Panc1 (cell line): ENCODE results near the gene HSPA4L. TPM values are rescaled to one million over a fixed set of nuclear protein-coding genes. Genes with fewer than 3 reads are reported as not detected.

Source experiments
- ATAC-seq: fragments of 200-7000 bp; cut with Tn5 transposase; 2 replicates; pipeline ENCODE4 v1.9.1; 2020; ENCODE audit warnings: mild to moderate bottlenecking, moderate library complexity
- BruUV-seq: library from RNA; stranded (reverse); fragments of 400-500 nt; replicated peaks from 2 replicates; lab custom pipeline; 2021; lab: Mats Ljungman, UMichigan
- CTCF ChIA-PET: fragments of 300-600 bp; sonication (Branson Sonifier 250); formaldehyde crosslinking; loops from one replicate; lab custom pipeline; 2022; ENCODE audit warnings: antibody characterized with exemption; lab: Charles Lee
- POLR2A ChIA-PET: fragments of 300-600 bp; sonication (Branson Sonifier 250); formaldehyde crosslinking; loops from one replicate; lab custom pipeline; 2022; ENCODE audit warnings: antibody characterized with exemption; lab: Charles Lee
- DNase-seq: peaks from one replicate; pipeline ENCODE4 v3.0.0-alpha.2; 2010; ENCODE audit warnings: low read depth, low spot score
- H3K27ac ChIP-seq: 2 replicates; pipeline ENCODE4 v1.5.1; 2011; ENCODE audit warnings: mild to moderate bottlenecking, low read length, inconsistent platforms
- H3K27me3 ChIP-seq: fragments of 200-500 bp; sonication (Bioruptor generic); 2 replicates; pipeline ENCODE4 v1.6.0; 2014; ENCODE audit warnings: low read length, inconsistent platforms; ENCODE audit not compliant: control insufficient read depth, insufficient read depth
- H3K36me3 ChIP-seq: fragments of 200-500 bp; sonication (Bioruptor generic); 2 replicates; pipeline ENCODE4 v1.5.1; 2014; ENCODE audit warnings: inconsistent platforms, mild to moderate bottlenecking, low read length, moderate library complexity; ENCODE audit not compliant: control insufficient read depth, insufficient read depth
- H3K4me1 ChIP-seq: 2 replicates; pipeline ENCODE4 v1.5.1; 2011; ENCODE audit warnings: inconsistent platforms, mild to moderate bottlenecking, low read length, moderate library complexity; ENCODE audit not compliant: control insufficient read depth, insufficient read depth
- H3K4me3 ChIP-seq, 2 experiments: 2 replicates each; pipeline ENCODE4 v1.5.1; 2011 to 2012; ENCODE audit warnings: low read depth in 2 of 2, low read length in 2 of 2, mild to moderate bottlenecking in 2 of 2, inconsistent platforms in 1 of 2, moderate library complexity in 1 of 2
- H3K9me3 ChIP-seq: fragments of 200-500 bp; sonication (Bioruptor generic); 2 replicates; pipeline ENCODE4 v1.5.1; 2014; ENCODE audit warnings: low read depth, mild to moderate bottlenecking, inconsistent platforms, low read length, moderate library complexity; ENCODE audit not compliant: control insufficient read depth, insufficient read depth
- CTCF ChIP-seq: fragments of 450-650 bp; IDR thresholded peaks from 2 replicates; pipeline ENCODE4 v1.5.1; 2017; ENCODE audit warnings: mild to moderate bottlenecking
- POLR2AphosphoS5 ChIP-seq: IDR thresholded peaks from 2 replicates; pipeline ENCODE4 v1.6.1; 2012; ENCODE audit warnings: mild to moderate bottlenecking, low read depth, low read length, moderate library complexity
- REST ChIP-seq, 2 experiments: IDR thresholded peaks; 2 replicates each; pipeline ENCODE4 v1.6.1; 2011 to 2012; ENCODE audit warnings: low read depth in 2 of 2, control low read depth in 1 of 2, low read length in 1 of 2, mild to moderate bottlenecking in 1 of 2, moderate library complexity in 1 of 2; ENCODE audit not compliant: insufficient read depth in 1 of 2
- SIN3A ChIP-seq: IDR thresholded peaks from 2 replicates; pipeline ENCODE4 v1.6.1; 2012; ENCODE audit warnings: low read depth, mild to moderate bottlenecking, low read length, moderate library complexity, borderline replicate concordance; ENCODE audit not compliant: insufficient read depth
- TCF7L2 ChIP-seq: IDR thresholded peaks from 2 replicates; pipeline ENCODE4 v1.6.1; 2011; ENCODE audit warnings: mild to moderate bottlenecking, low read depth, low read length, inconsistent platforms
- in situ Hi-C: cut with HindIII; loops from 2 replicates; pipeline ENCODE4 v1.10.0; 2016; ENCODE audit warnings: low sequenced_read_pairs, low pct_unique_long_range_greater_than_20kb
- intact Hi-C: fragments of 100-400 bp; cut with micrococcal nuclease; formaldehyde crosslinking; loops from one replicate; pipeline ENCODE4 v1.10.0; 2022; ENCODE audit not compliant: unreplicated experiment
- total RNA-seq: library from RNA; stranded (reverse); gene quantifications from one replicate; pipeline ENCODE4 v1.2.1, GENCODE V29; 2021; ENCODE audit not compliant: unreplicated experiment

The HSPA4L gene
- total RNA-seq, 1 experiment from 2014 or later: 21.5 TPM

GRCh38 chr4:127852661-127853060 is 70.5 kb downstream of the HSPA4L start:
- DNase-seq (no peak), ATAC-seq (no peak)
- Histone ChIP-seq H3K4me3 (no peak overlapping the region), H3K4me1 (peaks cover 7% of the 10 kb centered on the region), H3K9me3 (no peaks in the 10 kb centered on the region; the same call in 1 of the 2 replicates), H3K27ac (no peak overlapping the region), H3K27me3 (no peaks in the 10 kb centered on the region), H3K36me3 (no peaks in the 10 kb centered on the region)
- POLR2A ChIA-PET: no interaction called here
- no TSS peak for BruUV-seq
- intact Hi-C loops (no loop called here), in situ Hi-C loops (no loop called here)
- CTCF ChIA-PET: no interaction called here
- TF ChIP-seq POLR2AphosphoS5 (no peak), TCF7L2 (no peak), SIN3A (no peak), CTCF (no peak), REST (IDR thresholded peaks at IDR 0.05; ENCODE audit: insufficient read depth in 1 of 2, low read depth in 2 of 2, low read length in 1 of 2) (no peak)

GRCh38 chr4:127856196-127856812 is 74.2 kb downstream of the HSPA4L start:
- in situ Hi-C loops: no loop called here
- intact Hi-C loops: no loop called here
- BruUV-seq: no TSS peak
- DNase-seq (no peak), ATAC-seq (no peak)
- no peaks in the 10 kb centered on the region for H3K27me3 ChIP-seq
- peak overlapping the region; percentile 68; the same call in 1 of the 2 replicates for H3K27ac ChIP-seq
- POLR2A ChIA-PET: no interaction called here
- H3K4me1 ChIP-seq: peaks cover 7% of the 10 kb centered on the region
- CTCF ChIA-PET: no interaction called here
- TF ChIP-seq REST (IDR thresholded peaks at IDR 0.05; ENCODE audit: insufficient read depth in 1 of 2, low read depth in 2 of 2, low read length in 1 of 2) (no peak), SIN3A (no peak), TCF7L2 (no peak), POLR2AphosphoS5 (no peak), CTCF (no peak)
- no peaks in the 10 kb centered on the region for H3K36me3 ChIP-seq
- no peaks in the 10 kb centered on the region; the same call in 1 of the 2 replicates for H3K9me3 ChIP-seq
- H3K4me3 ChIP-seq: no peak overlapping the region
